Stomach (tissue), 9 donors: ENCODE data around the gene TMEM38A. TPM values are rescaled to one million over a fixed set of nuclear protein-coding genes. Genes with fewer than 3 reads are reported as not detected.
"Not testable (repeated sequence)": the region's sequence is repeated elsewhere in the genome, so short reads cannot be mapped to it uniquely, and the experiment has no call there.

Source experiments
- DNase-seq, 2 donors: peaks; one replicate each; pipeline versions ENCODE4 v3.0.0 to v3.0.0-alpha.2; 2013 to 2019
- H3K27ac ChIP-seq, 5 donors: fragments of 200-600 bp in 4 of 5; sonication (generic) in 4 of 5; one replicate each; pipeline ENCODE4 v1.5.1; 2013 to 2019; ENCODE audit warnings: mild to moderate bottlenecking in 1 of 5, moderate library complexity in 1 of 5
- H3K27me3 ChIP-seq, 3 donors: fragments of 200-600 bp; sonication (generic); one replicate each; pipeline ENCODE4 v1.5.1; 2017 to 2019; ENCODE audit warnings: mixed run types in 1 of 3
- H3K36me3 ChIP-seq, 4 donors: fragments of 200-600 bp; sonication (generic); 1 replicate in 3 of 4; 2 replicates in 1 of 4; pipeline ENCODE4 v1.5.1; 2016 to 2019
- H3K4me1 ChIP-seq, 4 donors: fragments of 200-600 bp; sonication (generic); one replicate each; pipeline ENCODE4 v1.5.1; 2016 to 2019
- H3K4me3 ChIP-seq, 4 donors: fragments of 200-600 bp; sonication (generic) in 3 of 4; one replicate each; pipeline ENCODE4 v1.5.1; 2016 to 2019; ENCODE audit warnings: mild to moderate bottlenecking in 1 of 4
- H3K9me3 ChIP-seq, 4 donors: fragments of 200-600 bp; sonication (generic); one replicate each; pipeline ENCODE4 v1.5.1; 2016 to 2019
- EP300 ChIP-seq: sonication (generic); formaldehyde crosslinking; IDR thresholded peaks from one replicate; pipeline ENCODE4 v1.6.1; 2017; ENCODE audit warnings: antibody characterized with exemption
- POLR2A ChIP-seq, 4 donors: fragments of 450-650 bp; IDR thresholded peaks; one replicate each; pipeline ENCODE4 v1.6.1; 2016; ENCODE audit warnings: antibody characterized with exemption in 4 of 4, control low read depth in 2 of 4, mild to moderate bottlenecking in 1 of 4, moderate library complexity in 1 of 4
- POLR2AphosphoS5 ChIP-seq, 3 donors: sonication (generic); formaldehyde crosslinking; IDR thresholded peaks; one replicate each; pipeline ENCODE4 v1.6.1; 2016; ENCODE audit warnings: antibody characterized with exemption in 3 of 3
- WGBS, 5 donors: extraction: QIAGEN DNeasy Blood & Tissue Kit in 3 of 5; methylation state at CpG; one replicate each; pipeline versions ENCODE4 v1.1.5 to v1.1.7; 2013 to 2018; 5-methylcytosine and 5-hydroxymethylcytosine counted together
- intact Hi-C: fragments of 100-400 bp; cut with DNase I; formaldehyde crosslinking; loops from one replicate; pipeline ENCODE4 v1.15.1; 2023; ENCODE audit warnings: low total_unique reads
- polyA plus RNA-seq, 3 donors: library from polyadenylated mRNA; stranded (reverse); fragments of 200-250 nt; gene quantifications; one replicate each; pipeline ENCODE4 v1.2.3, GENCODE V29; 2013
- total RNA-seq, 5 donors: library from RNA; depleted of rRNA; stranded (reverse); fragments of >200 nt; gene quantifications; one replicate each; pipeline versions ENCODE4 v1.1.0 to v1.2.3, GENCODE V29; 2014 to 2016
- TF ChIP-seq, protein P1 (sequence below), 7 experiments: fragments of 450-650 bp in 4 of 7; fragments of 200-600 bp in 3 of 7; sonication (generic) in 3 of 7; IDR thresholded peaks; one replicate each; pipeline ENCODE4 v1.5.1; 2016 to 2019; ENCODE audit warnings: antibody characterized with exemption in 7 of 7, control low read depth in 2 of 7, mild to moderate bottlenecking in 1 of 7
- donor health status: healthy with polysubstance abuse.
- donor health status: Bipolar disorder and iron deficiency.
- donor health status: healthy.

Gene TMEM38A
- total and polyA plus RNA-seq, 8 donors = 0.58 to 69.4 (median 8.8) TPM

DNA sequence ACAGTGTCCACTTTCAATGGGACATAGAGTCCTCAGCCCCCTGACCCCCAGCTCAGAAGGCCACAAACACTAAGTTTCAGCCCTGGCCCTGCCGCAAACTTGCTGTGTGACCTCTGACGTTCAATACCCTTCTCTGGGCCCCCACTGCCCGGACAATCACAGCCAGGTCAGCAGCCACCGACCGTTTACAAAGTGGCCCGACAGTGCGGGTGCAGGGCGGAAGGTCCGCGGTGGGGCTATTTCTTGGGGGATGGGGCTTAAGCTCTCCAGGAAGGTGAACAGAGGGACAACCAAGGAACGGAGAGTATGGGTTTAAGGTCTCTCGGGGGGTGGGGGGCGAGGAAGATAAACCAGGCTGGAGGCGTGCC lies 1.5 kb upstream of the TMEM38A start:
- no peak for TF ChIP-seq EP300
- TF ChIP-seq, protein P1, sequence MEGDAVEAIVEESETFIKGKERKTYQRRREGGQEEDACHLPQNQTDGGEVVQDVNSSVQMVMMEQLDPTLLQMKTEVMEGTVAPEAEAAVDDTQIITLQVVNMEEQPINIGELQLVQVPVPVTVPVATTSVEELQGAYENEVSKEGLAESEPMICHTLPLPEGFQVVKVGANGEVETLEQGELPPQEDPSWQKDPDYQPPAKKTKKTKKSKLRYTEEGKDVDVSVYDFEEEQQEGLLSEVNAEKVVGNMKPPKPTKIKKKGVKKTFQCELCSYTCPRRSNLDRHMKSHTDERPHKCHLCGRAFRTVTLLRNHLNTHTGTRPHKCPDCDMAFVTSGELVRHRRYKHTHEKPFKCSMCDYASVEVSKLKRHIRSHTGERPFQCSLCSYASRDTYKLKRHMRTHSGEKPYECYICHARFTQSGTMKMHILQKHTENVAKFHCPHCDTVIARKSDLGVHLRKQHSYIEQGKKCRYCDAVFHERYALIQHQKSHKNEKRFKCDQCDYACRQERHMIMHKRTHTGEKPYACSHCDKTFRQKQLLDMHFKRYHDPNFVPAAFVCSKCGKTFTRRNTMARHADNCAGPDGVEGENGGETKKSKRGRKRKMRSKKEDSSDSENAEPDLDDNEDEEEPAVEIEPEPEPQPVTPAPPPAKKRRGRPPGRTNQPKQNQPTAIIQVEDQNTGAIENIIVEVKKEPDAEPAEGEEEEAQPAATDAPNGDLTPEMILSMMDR (IDR thresholded peaks at IDR 0.05) = no peak
- no peak for TF ChIP-seq POLR2A (IDR thresholded peaks at IDR 0.05)
- no peak for TF ChIP-seq POLR2AphosphoS5 (IDR thresholded peaks at IDR 0.05)
- peaks cover 23 to 44% (median 41%) of the 10 kb centered on the region in 4 donors for H3K36me3 ChIP-seq
- peak overlapping the region; percentile 85 to 96 (median 93) for H3K27ac ChIP-seq
- WGBS, 5 donors = 0 to 5% (median 2%) methylated on average over 14 of the region's 14 CpGs
- peaks cover 33 to 87% (median 65%) of the 10 kb centered on the region in 4 donors for H3K4me1 ChIP-seq
- intact Hi-C loops = no loop called here
- H3K27me3 ChIP-seq = no peaks in the 10 kb centered on the region
- H3K4me3 ChIP-seq = peak overlapping the region; percentile 74 to 89 (median 78)
- DNase-seq = peak in 1 of 2 donors; percentile 26
- H3K9me3 ChIP-seq = no peaks in the 10 kb centered on the region

DNA sequence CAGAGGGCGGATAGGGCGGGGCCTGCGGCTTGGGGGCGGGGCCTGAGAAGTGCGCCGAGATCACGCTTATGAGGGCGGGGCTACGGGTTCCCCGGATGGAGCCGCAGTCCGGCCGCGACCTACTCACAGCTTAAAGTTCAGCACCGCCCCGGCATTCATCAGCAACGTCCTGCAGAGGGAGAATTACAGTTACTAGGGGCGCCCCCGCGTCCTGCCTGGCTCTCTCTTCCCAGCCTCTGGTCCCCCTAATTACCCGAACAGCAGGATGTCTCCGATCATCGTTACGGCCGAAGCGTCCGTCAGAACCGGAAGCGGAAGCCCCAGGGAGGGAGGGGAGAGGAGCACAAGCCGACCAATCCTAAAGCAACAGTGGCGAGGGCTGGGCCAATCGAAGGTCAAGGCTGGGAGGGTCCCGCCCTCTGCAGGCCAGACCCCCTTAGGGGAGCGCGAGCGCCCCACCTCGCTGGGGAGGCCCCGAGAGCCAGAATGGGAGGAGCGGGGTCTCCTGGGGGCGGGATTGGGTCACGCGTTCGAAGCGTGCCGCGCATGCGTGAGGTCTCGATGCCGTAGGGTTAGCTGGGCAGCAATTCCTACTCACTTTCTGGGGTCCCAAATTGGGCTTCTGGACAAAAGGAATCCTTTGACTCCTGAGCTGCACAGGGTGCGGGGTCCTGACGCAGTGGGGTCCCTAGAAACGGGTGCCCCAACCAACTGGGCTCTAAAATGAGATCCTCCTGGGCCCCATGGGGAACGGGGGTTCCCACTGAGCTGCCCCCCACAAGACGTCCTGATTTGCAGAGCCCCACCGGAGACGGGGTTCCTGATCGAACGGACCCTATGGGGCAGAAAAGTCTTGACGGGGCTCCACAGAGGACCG lies 869 bp upstream of the TMEM38A start, which contains the start of gene SMIM7:
Gene SMIM7, minus strand, starts transcription at position 313 of the 877 bp plus-strand sequence. Its CDS starts 34 bp downstream, at position 279.
- Histone ChIP-seq H3K36me3 (peaks cover 23 to 38% (median 35%) of the 10 kb centered on the region in 4 donors), H3K27me3 (no peaks in the 10 kb centered on the region), H3K4me1 (peaks cover 33 to 86% (median 65%) of the 10 kb centered on the region in 4 donors), H3K9me3 (no peaks in the 10 kb centered on the region), H3K4me3 (peak within 1 kb of the TSS; percentile 74 to 89 (median 78)), H3K27ac (peak within 1 kb of the TSS; percentile 85 to 96 (median 93))
- intact Hi-C loops = no loop called here
- TF ChIP-seq POLR2AphosphoS5 (IDR thresholded peaks at IDR 0.05) (peak; percentile 56 to 96 (median 95)), POLR2A (IDR thresholded peaks at IDR 0.05) (peak in 1 of 4 donors; percentile 73), EP300 (no peak)
- TF ChIP-seq, protein P1 (IDR thresholded peaks at IDR 0.05) = peak in 2 of 7 experiments; percentile 32 to 45
- peak; percentile 99 to 100 for DNase-seq
- WGBS, 5 donors = 0 to 1% (median 1%) methylated on average over 41 to 60 of the region's 60 CpGs

DNA sequence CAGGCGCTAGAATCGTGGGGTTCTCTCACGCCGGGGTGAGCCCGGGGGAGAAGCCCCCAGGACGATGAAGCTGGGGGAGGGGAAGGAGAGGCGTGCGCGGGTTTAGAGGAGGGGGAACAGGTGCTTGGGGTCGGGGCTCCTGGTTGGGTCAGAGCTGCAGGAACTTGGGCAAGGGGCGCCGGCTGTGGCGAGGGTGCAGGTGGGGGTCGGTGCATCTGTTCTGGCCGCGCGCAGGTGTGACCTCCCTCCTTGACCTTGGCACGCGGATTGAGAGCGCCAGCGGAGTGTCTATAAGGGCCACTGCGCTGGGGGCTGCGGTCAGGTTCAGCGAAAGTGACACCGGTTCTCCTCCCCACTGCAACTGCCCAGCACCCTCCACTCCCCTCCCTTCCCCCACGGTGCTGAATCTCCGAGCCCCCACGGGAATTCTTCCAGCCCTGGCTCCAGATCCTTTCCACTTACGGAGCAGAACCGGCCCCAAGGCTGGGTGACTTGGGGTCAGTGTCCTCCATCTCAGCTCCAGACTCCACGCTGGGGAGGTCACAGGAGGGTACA lies 618 bp downstream of the TMEM38A start:
- no peaks in the 10 kb centered on the region for H3K27me3 ChIP-seq
- intact Hi-C loops = no loop called here
- peak; percentile 33 to 56 for DNase-seq
- H3K36me3 ChIP-seq = peaks cover 16 to 23% (median 20%) of the 10 kb centered on the region in 4 donors
- no peaks in the 10 kb centered on the region for H3K9me3 ChIP-seq
- 1 to 3% (median 2%) methylated on average over 28 to 31 of the region's 31 CpGs for WGBS, 5 donors
- TF ChIP-seq EP300 (no peak), POLR2A (IDR thresholded peaks at IDR 0.05) (no peak), POLR2AphosphoS5 (IDR thresholded peaks at IDR 0.05) (no peak)
- TF ChIP-seq, protein P1 (IDR thresholded peaks at IDR 0.05) = no peak
- H3K4me1 ChIP-seq = peaks cover 33 to 74% (median 56%) of the 10 kb centered on the region in 4 donors
- peak overlapping the region; percentile 85 to 96 (median 93) for H3K27ac ChIP-seq
- peak overlapping the region; percentile 74 to 89 (median 78) for H3K4me3 ChIP-seq

DNA sequence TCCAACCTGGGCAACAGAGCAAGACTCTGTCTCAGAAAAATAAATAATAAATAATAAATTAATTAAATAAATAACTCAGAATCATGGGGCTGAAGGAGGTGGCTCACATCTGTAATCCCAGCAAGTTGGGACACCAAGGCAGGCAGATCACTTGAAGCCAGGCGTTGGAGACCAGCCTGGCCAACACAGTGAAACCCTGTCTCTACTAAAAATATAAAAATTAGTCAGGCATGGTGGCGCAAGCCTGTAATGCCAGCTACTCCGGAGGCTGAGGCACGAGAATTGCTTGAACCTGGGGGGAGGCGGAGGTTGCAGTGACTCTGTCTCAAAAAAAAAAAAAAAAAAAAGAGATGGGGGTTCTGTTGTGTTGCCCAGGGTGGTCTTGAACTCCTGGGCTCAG lies 7.2 kb downstream of the TMEM38A start:
- Histone ChIP-seq H3K36me3 (peaks cover 0 to 11% (median 3%) of the 10 kb centered on the region in 4 donors), H3K4me1 (peaks cover 0 to 19% (median 9%) of the 10 kb centered on the region in 4 donors), H3K27ac (no peak overlapping the region), H3K27me3 (no peaks in the 10 kb centered on the region), H3K9me3 (no peaks in the 10 kb centered on the region), H3K4me3 (no peak overlapping the region)
- TF ChIP-seq, protein P1 (IDR thresholded peaks at IDR 0.05) = no peak
- TF ChIP-seq POLR2A (IDR thresholded peaks at IDR 0.05) = no peak
- no peak for TF ChIP-seq POLR2AphosphoS5 (IDR thresholded peaks at IDR 0.05)
- TF ChIP-seq EP300 = no peak
- intact Hi-C loops = no loop called here
- DNase-seq = no peak
- 92 to 99% (median 97%) methylated on average over 5 of the region's 5 CpGs for WGBS, 5 donors

DNA sequence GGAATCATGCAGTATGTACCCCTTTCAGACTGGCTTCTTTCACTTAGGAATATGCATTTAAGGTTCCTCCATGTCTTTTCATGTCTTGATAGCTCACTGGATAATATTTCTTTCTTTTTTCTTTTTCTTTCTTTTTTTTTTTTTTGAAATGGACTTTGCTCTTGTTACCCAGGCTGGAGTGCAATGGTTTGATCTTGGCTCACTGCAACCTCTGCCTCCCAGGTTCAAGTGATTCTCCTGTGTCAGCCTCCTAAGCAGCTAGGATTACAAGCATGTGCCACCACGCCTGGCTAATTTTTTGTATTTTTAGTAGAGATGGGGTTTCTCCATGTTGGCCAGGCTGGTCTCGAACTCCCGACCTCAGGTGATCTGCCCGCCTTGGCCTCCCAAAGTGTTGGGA lies 7.8 kb downstream of the TMEM38A start:
- intact Hi-C loops, H3K4me3 ChIP-seq, H3K27me3 ChIP-seq, H3K27ac ChIP-seq, DNase-seq, H3K9me3 ChIP-seq: not testable (repeated sequence)
- Histone ChIP-seq H3K4me1 (peaks cover 0 to 13% (median 5%) of the 10 kb centered on the region in 4 donors), H3K36me3 (peaks cover 0 to 11% (median 3%) of the 10 kb centered on the region in 4 donors)
- WGBS, 5 donors = 91 to 95% (median 95%) methylated on average over 4 of the region's 4 CpGs
